PFSK-1 (cell line): ENCODE data around the gene SNX12.

Experiments used
- FOXP2 ChIP-seq: optimal IDR thresholded peaks from 2 replicates; pipeline ENCODE3; 2011; ENCODE audit warnings: borderline replicate concordance, control low read depth, inconsistent platforms; ENCODE audit not compliant: insufficient read depth; ENCODE audit errors: extremely low read length, extremely low read depth
- POLR2AphosphoS5 ChIP-seq: IDR thresholded peaks from 2 replicates; pipeline ENCODE4 v1.6.1; 2012; ENCODE audit warnings: low read depth, mild to moderate bottlenecking, control low read depth, low read length, moderate library complexity
- REST ChIP-seq, 2 experiments: IDR thresholded peaks; 2 replicates each; pipeline versions ENCODE4 v1.6.1 to v1.8.0; 2011 to 2012; ENCODE audit warnings: low read depth in 2 of 2, low read length in 2 of 2, control low read depth in 1 of 2, inconsistent platforms in 1 of 2, mild to moderate bottlenecking in 1 of 2, moderate library complexity in 1 of 2; ENCODE audit not compliant: insufficient read depth in 1 of 2
- SIN3A ChIP-seq: IDR thresholded peaks from 2 replicates; pipeline ENCODE4 v1.6.1; 2012; ENCODE audit warnings: mild to moderate bottlenecking, low read length, moderate library complexity, borderline replicate concordance; ENCODE audit not compliant: insufficient read depth
- TAF1 ChIP-seq: IDR thresholded peaks from 2 replicates; pipeline ENCODE4 v1.6.1; 2012; ENCODE audit warnings: low read length, control low read depth, borderline replicate concordance; ENCODE audit not compliant: insufficient read depth

The SNX12 gene

GRCh38 chrX:71102292-71102691 is 34.2 kb upstream of the SNX12 start:
- TF ChIP-seq TAF1 (no peak), POLR2AphosphoS5 (no peak), SIN3A (no peak), FOXP2 (no peak), REST (IDR thresholded peaks at IDR 0.05; ENCODE audit: insufficient read depth in 1 of 2, low read depth in 2 of 2, low read length in 2 of 2) (no peak)

- TF ChIP-seq POLR2AphosphoS5: no peak
- TF ChIP-seq FOXP2: no peak
- no peak for TF ChIP-seq SIN3A
- no peak for TF ChIP-seq REST (IDR thresholded peaks at IDR 0.05; ENCODE audit: insufficient read depth in 1 of 2, low read depth in 2 of 2, low read length in 2 of 2)
- no peak for TF ChIP-seq TAF1
Measured at GRCh38 chrX:71100581-71101505, 32.7 kb upstream of the SNX12 start.

- TF ChIP-seq FOXP2 (no peak), REST (IDR thresholded peaks at IDR 0.05; ENCODE audit: insufficient read depth in 1 of 2, low read depth in 2 of 2, low read length in 2 of 2) (no peak), POLR2AphosphoS5 (no peak), SIN3A (no peak), TAF1 (no peak)
Measured at GRCh38 chrX:71099736-71100135, 31.6 kb upstream of the SNX12 start.

- no peak for TF ChIP-seq POLR2AphosphoS5
- no peak for TF ChIP-seq SIN3A
- TF ChIP-seq FOXP2: no peak
- TF ChIP-seq REST (IDR thresholded peaks at IDR 0.05; ENCODE audit: insufficient read depth in 1 of 2, low read depth in 2 of 2, low read length in 2 of 2): no peak
- TF ChIP-seq TAF1: no peak
Measured at GRCh38 chrX:71098951-71099506, 30.9 kb upstream of the SNX12 start.

- TF ChIP-seq REST (IDR thresholded peaks at IDR 0.05; ENCODE audit: insufficient read depth in 1 of 2, low read depth in 2 of 2, low read length in 2 of 2) (no peak), FOXP2 (no peak), TAF1 (no peak), POLR2AphosphoS5 (no peak)
Measured at GRCh38 chrX:71098302-71098701, 30.2 kb upstream of the SNX12 start.
